Peyer's patch (tissue), 4 donors: ENCODE measurements around the gene AQP12A.

ENCODE experiments used
- CTCF ChIP-seq, 6 experiments: fragments of 450-650 bp in 4 of 6; fragments of 200-600 bp in 2 of 6; sonication (generic) in 1 of 6; IDR thresholded peaks; one replicate each; pipeline ENCODE4 v1.5.1; 2017 to 2019; ENCODE audit warnings: antibody characterized with exemption in 6 of 6, mild to moderate bottlenecking in 3 of 6, moderate library complexity in 1 of 6
- POLR2A ChIP-seq, 2 donors: fragments of 450-650 bp; IDR thresholded peaks; one replicate each; pipeline ENCODE4 v1.5.1; 2017; ENCODE audit warnings: antibody characterized with exemption in 2 of 2, mild to moderate bottlenecking in 2 of 2, moderate library complexity in 2 of 2

GRCh38 chr2:240650254-240650965 is 41.3 kb upstream of the AQP12A start:
- no peak for TF ChIP-seq POLR2A (IDR thresholded peaks at IDR 0.05)
- TF ChIP-seq CTCF (IDR thresholded peaks at IDR 0.05) = no peak
